22Rv1 (cell line): ENCODE results near the gene RASGRF1.

Experiments used
- H3K27ac ChIP-seq: fragments of 450-650 bp; 2 replicates; pipeline ENCODE4 v1.5.1; 2017
- ZFX ChIP-seq: fragments of 450-650 bp; IDR thresholded peaks from 2 replicates; pipeline ENCODE4 v1.6.1; 2017; ENCODE audit warnings: antibody characterized with exemption, borderline replicate concordance
- TF ChIP-seq, protein P1 (sequence below): fragments of 450-650 bp; IDR thresholded peaks from 2 replicates; pipeline ENCODE4 v1.5.1; 2017; ENCODE audit warnings: mild to moderate bottlenecking

The RASGRF1 gene

DNA sequence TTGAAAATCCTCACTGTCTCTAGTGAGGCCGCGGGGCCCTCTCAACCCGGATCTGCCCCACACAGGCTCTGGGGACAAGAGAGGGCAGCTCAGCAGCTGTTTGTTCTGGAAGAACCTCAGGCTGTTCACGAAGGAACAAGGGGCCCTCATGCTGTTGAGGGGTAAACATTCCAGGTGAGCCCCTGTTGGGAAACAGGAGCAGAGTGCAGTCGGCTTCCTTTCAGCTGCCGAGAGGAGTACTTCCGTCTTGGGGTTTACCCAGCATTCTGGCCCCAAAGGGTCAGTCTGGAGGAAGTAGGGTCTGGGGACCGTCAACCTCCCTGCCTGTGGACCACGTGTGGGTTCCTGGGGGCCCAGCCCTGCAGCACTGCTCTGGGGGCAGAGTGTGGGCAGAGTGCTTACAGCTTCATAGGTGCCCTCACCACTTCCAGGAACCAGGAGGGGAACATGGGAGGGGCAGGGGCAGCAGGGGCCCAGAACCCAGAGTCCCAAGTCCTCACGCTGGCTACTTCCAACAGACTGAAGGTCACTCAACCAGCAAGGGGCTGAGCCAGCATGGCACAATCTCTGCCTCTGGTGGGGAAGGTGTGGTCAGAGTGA lies 96.5 kb downstream of the RASGRF1 start:
- TF ChIP-seq, protein P1, sequence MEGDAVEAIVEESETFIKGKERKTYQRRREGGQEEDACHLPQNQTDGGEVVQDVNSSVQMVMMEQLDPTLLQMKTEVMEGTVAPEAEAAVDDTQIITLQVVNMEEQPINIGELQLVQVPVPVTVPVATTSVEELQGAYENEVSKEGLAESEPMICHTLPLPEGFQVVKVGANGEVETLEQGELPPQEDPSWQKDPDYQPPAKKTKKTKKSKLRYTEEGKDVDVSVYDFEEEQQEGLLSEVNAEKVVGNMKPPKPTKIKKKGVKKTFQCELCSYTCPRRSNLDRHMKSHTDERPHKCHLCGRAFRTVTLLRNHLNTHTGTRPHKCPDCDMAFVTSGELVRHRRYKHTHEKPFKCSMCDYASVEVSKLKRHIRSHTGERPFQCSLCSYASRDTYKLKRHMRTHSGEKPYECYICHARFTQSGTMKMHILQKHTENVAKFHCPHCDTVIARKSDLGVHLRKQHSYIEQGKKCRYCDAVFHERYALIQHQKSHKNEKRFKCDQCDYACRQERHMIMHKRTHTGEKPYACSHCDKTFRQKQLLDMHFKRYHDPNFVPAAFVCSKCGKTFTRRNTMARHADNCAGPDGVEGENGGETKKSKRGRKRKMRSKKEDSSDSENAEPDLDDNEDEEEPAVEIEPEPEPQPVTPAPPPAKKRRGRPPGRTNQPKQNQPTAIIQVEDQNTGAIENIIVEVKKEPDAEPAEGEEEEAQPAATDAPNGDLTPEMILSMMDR, result no peak
- no peak for TF ChIP-seq ZFX
- no peak overlapping the region for H3K27ac ChIP-seq

- no peak overlapping the region for H3K27ac ChIP-seq
- TF ChIP-seq ZFX, result no peak
- TF ChIP-seq, protein P1, result no peak
Observed at GRCh38 chr15:78993257-78993930, 97.2 kb downstream of the RASGRF1 start.

DNA sequence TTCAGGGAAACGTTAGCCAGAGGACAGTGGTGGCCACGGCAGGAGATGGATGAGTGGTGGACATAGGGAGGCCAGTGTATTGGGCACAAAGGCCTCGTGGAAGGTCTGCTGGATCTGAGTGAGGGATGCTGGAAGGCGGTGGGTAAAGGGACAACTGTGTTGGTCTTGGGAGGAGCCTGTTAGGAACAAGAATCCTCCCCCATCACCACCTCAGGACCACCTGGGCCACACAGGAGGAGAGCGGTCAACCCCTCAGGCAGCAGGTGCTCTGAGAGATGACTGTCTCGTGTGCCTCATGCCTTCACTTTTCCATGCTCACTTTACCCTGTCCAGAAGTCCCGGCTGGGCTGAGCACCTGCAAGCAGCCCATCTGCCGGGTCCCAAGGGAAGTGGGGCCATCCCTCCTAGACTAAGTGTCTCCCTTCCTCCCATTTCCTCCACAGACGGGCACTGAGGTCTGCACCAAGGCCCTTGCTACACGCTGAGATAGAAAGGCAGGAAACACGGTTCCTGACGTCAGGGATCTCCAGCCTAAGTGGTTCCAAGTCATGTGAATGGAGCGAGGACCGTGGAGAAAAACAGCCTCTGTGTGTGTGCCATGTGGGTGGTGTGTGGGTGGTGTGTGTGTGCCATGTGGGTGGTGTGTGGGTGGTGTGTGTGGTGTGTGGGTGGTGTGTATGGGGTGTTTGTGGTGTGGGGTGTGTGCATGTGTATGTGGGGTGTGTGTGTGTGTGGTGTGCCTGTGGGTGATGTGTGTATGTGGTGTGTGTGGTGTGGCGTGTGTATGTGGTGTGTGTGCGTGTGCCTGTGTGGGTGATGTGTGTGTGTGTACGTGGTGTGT lies 97.9 kb downstream of the RASGRF1 start:
- no peak overlapping the region for H3K27ac ChIP-seq
- TF ChIP-seq, protein P1, result no peak

DNA sequence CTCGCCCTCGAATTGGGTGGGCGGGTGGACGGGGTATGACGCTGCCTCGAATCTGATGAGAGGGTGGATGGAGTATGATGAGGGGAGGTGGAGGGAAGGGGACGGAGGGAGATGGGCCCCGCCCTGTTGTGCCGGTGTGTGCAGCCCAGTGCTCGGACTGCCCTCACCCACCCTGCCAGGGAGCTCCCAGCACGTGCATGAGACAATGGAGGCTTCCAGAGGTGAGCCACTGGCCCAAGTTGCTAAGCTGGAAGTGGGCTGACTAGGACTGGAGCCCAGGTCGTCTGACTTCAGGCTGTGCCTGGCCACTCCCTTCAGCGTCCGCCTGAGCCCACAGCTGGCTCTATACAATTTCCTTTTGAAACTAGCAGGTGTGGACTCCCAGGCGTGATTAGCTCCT lies 98.7 kb downstream of the RASGRF1 start:
- H3K27ac ChIP-seq, result no peak overlapping the region
- no peak for TF ChIP-seq ZFX
- TF ChIP-seq, protein P1, result no peak

DNA sequence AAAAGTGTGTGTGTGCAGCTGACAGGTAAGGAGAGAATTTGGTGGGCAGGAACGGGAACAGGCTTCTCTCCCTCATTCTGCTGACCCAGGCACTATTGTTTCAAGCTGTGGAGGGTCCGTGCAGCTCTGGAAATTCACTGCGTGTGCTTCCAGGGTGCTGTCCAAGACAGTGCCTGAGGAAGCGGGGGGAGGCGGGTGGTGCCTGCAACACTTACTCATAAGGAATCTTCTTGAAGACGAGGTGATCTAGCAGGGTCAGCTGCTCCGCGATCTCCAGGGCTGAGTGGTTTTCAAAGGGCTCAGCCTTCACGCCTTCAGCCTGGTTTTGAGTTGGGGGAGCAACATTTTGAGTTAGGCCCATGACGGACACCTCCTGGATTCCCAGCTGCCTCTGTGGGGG lies 99.1 kb downstream of the RASGRF1 start:
- TF ChIP-seq, protein P1, result no peak
- no peak for TF ChIP-seq ZFX
- H3K27ac ChIP-seq, result no peak overlapping the region

DNA sequence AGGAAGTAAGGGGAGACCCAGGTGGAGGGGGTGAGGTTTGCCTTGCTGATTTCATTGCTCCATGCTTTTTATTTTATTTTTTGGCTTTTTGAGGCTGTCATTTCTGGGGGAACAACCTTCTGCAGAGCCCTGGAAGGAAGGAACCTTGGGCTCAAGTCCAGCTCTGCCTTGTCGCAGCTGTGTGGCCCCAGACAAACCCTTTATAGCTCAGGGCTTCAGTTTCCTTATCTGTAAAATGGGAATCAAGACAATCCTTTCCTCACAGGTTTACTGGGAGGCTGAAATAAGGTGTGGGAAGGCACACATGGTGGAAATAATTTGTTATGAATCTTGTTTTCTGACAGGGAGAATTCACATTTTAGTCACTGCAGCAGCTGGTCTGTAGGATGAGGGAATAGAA lies 100.3 kb downstream of the RASGRF1 start:
- TF ChIP-seq, protein P1, result no peak
- no peak for TF ChIP-seq ZFX
- no peak overlapping the region for H3K27ac ChIP-seq

DNA sequence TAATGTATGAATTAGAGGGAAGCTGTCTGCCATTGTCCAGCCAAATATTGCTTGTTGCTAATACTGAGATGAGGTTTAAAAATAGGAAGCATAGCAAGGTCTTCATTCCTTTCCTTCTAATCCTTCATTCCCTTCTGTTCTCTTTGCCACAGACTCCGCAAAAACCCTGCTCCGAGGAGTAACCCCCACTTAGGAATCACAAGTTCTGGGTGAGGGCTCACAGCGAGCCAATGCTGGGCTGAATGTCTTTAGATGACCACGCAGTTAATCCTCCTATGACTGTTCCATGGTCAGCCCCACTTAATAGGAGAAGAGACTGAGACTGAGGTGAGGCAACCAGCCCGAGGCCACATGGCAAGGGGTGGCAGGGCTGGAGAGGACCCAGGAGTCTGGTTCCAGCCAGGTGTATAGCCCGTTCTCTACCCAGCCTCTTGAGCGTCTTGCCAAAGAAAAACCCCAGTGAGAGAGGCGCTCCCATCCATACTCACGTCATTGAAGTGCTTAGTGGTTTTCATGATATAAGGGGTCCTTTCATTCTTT lies 100.8 kb downstream of the RASGRF1 start:
- TF ChIP-seq ZFX, result no peak
- TF ChIP-seq, protein P1, result no peak
- no peak overlapping the region for H3K27ac ChIP-seq
